NCI-H2081 (cell line): ENCODE results near the gene MRC1.

Experiments used
- DNase-seq, 2 experiments: peaks; one replicate each; lab custom pipeline; 2025; lab: John Stamatoyannopoulos, UW

MRC1 gene

DNA sequence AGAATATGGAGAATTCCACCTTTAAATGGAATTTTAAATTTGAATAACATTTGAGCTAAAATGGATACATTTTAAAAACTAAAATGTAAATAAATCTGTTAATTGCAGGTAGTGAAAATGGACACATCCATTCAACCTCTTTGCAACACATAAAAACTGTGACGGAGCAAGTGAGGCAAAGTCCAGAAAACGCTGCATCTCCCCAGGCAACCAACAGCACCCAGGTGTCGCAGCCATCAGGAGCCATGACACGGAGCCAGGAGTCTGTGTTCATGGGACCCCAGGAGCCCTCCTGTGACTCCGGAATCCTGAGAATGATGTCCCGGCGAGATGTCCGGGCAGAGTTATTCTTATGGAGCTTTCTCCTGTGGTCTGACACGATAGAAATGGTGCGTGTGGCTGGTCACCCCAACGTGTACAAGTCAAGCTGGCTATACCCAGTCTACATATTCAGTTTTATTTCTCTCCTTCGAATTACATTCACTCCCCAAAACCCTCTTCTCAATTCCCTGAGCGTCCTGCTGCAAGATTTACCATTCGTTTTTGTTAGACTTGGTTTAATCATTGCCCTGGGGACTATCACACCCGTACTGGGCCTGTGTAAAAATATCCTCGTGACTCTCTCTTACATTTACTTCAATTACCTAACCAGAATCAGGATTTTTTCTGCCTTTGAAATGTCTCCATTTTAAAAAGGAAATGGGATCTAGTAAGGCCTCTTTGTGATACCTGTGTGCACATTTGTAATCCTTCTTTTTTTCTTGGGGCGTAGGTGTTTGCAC is 13.1 kb upstream of the MRC1 start:
- no peak for DNase-seq

DNA sequence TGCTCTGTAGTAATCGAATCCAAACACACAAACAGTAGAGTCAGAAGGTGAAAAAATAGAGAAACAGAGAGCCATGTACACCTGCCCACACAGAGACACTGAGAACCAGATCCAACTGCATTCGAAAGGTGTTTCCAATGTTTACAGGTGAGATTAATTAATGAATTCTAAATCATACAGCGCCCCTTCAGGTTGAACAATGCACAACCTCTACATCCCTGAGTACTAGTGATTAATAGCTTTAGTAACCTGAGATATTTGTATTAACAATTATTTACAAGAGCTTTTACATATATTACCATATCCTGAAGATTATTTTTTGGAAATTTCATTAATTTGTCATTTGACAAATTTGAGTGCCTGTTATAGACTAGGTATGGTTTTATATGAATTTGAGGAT is 7.6 kb upstream of the MRC1 start:
- DNase-seq = no peak

DNA sequence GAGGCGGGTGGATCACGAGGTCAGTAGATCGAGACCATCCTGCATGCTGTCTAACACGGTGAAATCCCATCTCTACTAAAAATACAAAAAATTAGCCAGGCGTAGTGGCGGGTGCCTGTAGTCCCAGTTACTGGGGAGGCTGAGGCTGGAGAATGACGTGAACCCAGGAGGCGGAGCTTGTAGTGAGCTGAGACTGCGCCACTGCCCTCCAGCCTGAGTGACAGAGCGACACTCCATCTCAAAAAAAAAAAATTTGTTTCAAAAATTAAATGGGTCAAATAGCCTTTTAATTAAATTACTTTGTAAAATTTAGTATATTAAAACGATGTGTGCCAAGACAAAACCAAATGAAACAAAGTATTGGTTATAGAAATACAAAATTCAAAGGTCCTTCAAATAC is 6.8 kb upstream of the MRC1 start:
- DNase-seq = no peak

DNA sequence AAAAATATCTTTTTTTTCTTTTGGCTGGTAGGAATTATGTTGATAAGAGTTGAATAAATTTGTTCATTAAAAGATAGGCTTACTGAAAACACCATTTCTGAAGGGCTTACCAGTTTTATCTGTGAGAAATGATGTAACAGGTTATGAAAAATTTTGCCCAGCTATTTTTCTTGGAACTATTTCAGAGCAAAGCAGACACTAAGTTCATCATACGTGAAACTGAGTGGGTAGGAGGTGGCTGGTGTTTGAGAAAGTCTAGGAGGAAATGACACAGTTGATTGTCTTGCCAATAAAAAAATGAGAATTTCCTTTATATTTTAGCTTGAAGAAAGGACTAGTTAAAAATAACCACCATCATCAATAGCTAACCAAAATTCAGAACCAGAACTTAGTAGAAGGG is 6.2 kb upstream of the MRC1 start:
- no peak for DNase-seq

DNA sequence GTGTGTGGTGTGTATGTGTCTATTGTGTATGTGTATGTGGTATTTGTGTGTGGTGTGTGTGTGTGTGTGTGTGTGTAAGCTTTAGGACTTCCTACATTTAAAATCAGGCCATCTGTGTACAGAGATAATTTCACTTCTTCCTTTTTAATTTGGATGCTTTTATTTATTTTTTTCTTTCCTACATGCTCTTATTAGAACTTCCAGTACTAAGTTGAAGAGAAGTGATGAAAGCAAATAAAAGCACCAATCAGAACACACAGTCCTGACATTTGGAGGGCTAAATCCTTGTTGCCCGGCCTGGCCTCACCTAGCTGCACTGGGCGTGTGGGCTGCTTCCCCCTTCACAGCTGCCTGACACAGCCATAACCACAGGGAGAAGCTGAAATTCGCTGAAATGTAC is 3.8 kb upstream of the MRC1 start:
- DNase-seq = no peak

DNA sequence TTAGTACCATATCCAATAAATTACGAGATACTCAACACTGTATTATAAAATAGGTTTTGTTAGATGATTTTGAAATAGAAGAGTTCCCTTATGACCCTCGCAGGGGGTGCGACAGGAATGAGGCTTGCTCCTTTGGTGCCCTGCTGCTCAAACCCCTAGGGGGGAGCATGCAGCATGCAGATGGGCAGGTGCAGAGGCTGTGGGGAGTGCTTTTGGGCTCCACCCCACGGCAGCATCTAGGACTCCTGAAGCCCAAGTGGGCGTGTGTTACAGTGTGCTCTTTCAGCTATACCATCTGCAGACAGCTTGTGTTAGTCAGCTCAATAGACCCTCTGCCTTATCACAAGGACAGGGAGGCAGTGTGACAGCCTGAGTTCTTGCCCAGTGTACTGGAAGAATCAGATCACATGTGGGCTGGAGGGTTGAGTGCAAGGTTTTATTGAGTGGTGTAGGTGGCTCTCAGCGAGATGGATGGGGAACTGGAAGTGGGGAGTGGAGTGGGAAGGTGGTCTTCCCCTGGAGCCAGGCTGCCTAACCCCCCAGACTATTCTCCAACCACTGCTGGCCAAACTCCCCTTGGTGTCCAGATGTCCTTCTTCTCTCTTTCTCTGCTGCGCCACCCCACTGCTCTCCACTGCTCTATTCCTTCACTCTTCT is 3.1 kb upstream of the MRC1 start:
- DNase-seq = peak in 1 of 2 experiments; percentile 6

DNA sequence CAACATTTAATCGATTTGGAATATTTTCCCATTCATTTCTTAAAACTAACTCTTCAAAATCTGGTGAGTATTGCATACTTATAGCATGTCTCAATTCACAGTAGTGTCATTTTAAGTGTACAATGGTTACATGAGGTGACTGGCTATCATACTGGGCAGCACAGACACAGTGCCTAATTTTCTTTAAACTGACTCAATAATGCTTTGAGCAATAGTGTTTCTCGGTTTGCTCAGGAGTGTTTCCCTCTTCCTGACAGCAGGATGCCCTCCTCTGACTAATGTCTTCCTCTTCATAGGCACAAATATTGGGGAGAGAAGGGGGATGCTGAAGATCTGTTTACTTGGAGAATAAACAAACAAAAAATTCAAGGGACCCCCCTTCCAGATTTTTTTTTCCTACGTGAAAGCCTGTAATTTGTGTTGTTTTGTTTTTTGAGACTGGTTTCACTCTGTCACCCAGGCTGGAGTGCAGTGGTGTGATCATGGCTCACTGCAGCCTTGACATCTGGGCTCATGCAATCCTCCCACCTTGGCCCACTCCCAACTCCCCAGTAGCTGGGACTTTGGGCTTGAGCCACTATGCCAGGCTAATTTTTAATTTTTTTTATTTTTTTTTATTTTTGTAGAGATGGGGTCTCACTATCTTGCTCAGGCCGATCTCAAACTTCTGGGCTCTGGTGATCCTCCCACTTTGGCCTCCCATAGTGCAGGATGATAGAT is 2.2 kb downstream of the MRC1 start:
- DNase-seq = no peak

DNA sequence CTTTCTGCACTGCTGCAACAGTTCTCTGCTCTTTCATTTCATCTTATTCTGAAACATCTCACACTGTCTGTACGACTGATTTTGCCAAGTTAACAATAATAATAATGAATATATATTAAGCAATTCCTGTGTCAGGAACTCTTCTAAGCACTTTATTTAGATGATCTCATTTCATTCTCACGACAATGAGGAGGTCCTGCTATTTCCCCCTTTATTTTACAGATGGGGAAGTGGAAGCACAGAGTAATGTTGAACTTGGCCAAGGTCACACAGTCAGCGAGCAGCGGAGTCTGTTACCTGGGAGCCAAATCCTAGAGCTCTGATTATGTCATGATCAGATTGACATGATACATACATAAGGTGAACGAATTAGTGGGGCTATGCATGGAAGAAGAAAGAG is 5.8 kb downstream of the MRC1 start:
- no peak for DNase-seq

DNA sequence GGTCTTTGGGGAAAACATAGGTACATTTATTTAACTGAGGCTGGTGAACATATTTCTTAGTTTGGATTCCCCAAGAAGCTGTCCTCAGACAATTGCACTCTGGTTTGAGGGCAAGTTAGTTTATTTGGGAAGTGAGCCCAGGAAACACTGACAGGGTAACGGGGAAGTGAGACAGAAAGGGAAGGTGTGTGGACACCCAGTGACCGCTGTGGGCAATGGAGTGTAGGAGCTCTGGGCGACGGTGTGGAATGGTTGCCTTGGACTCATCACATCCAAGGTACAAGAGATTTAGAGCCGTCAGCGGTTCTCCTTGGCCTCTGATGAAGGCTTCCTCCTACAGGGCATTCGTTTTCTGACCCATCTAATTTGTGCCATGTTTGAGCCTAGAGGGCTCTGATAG is 7.1 kb downstream of the MRC1 start:
- DNase-seq = no peak

DNA sequence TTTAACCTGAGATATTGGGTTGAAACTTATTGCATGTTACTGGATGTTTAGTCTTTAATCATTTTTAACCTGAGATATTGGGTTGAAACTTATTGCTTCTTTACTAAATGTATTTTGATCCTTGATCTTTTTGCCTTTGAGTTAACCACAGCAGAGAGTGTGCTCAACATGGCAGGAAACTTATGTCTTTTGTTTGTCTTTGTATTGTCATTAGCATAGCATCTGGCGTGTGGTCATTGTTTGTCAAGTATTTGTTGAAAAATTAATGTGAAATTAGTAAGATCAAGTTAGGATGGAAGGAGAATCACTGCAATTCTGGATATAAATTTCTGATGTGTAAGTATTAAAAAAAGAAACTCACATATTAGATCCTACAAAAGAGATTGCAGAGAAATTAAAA is 8.2 kb downstream of the MRC1 start:
- no peak for DNase-seq

DNA sequence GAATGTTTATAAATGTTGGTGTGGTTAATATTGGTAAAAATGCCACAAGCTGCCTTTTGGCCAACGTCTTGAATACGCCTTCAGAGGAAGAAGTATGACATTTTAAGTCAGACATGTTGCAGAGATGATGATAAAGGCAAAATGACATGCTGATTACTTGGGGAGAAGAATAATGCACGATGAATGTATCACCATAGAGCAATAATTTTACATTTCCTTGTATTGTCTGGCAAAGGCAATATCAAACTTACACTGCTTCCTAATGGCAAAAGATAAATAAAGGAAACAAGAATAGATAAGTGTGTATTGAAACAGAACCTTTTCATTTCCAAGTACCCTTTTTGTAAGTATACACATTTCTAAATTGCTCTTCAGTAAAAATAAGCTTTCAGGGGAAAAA is 8.6 kb downstream of the MRC1 start:
- DNase-seq = no peak

DNA sequence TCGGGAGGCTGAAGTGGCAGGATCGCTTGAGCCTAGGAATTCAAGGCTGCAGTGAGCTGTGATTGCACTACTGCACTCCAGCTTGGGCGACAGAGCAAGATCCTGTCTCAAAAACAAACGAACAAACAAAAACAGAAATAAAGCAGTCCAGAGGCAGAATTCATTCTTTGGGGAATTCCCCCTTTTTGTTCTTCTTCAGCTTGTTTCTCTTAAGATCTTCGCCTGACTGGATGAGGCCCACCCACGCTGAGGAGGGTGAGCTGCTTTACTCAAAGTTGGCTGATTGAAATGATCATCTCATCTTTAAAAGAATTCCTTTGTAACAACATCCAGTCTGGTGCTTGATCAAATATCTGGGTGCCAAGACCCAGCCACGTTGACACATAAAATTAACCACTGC is 10.7 kb downstream of the MRC1 start:
- no peak for DNase-seq

DNA sequence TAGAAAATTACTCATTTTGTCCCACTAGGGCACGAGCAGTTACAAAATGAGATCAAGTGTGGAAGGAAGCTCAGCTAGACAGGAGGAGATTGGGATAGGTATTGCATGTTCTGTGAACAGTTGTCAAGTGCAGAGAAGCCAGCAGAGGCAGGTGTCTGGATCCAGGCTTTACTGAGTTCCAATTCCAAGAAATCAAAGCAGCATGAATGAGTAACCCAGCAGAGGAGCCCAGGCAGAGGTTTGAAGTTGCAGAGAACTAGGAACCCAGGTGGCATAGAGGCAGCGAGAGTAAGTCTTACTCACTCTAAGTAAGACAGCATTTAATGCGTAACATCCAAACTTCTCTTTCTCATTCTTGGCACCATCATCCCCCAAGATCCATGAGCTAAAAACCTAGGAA is 11.8 kb downstream of the MRC1 start:
- DNase-seq = no peak

DNA sequence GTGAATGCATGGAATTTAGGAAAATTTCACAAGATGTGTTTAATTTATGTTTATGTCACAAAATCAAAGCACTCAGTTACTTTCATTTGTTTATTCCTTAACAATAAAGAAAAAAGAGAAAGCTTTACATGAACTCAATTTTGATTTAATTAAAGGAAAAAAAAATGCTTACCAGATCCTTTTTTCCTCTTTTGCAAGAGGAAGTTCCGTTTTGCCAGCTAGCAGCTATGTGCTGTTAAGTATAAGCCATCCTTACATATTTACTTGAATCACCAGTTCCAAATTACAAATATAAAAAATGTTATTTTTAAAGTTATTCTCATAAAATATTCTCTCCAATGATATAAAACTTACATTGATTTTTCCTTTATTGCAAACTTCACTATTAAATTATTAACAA is 12.7 kb downstream of the MRC1 start:
- DNase-seq = no peak

DNA sequence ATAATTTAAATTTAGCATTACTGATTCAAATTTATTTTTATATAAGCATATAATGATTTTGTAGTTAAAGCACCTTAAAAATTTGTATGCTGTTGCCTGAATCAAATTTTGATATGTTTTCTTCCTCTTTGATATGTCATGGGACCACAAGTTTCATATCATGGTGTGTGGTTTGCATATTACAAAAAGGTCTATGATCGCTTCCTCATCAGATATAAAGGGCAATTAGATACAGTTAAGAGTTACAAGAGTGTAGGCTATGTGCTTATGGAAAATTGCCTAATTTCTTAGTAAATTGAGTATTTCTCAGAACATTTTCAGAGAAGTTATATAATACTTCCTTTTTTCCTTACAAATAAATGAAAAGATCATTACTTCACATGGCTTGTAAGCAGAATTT is 22.2 kb downstream of the MRC1 start:
- DNase-seq = no peak

DNA sequence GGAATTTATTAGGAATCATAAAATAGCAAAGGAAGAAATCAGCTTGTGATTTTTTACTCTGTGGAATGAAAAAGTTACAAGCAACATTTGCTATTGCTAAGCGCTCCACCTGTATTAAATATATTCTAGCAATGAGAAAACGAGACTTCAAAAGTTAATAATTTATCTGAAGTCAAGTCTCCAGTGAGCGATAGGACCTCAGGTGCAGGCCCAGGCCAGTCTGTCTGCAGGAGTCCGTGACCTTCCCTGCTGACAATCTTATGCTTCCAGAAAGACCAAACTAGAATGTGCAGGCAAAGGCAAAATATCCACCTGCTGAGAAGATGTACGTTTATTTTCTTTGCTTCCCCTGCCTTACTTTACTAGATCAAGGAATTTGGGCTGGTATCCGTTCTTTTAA is 22.7 kb downstream of the MRC1 start:
- DNase-seq = no peak

DNA sequence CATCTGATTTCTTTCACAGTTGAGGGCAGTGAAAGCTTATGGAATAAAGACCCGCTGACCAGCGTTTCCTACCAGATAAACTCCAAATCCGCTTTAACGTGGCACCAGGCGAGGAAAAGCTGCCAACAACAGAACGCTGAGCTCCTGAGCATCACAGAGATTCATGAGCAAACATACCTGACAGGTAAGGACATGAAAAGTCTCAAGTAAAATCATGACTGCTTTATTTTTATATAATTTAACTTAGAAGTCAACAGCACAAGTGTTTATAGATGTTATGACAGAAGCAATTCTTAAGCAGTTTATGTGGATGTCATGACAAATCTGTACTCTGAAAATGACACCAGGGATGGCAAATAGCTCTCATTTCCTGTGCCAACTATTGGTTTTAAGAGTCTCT is 24.5 kb downstream of the MRC1 start:
- no peak for DNase-seq

DNA sequence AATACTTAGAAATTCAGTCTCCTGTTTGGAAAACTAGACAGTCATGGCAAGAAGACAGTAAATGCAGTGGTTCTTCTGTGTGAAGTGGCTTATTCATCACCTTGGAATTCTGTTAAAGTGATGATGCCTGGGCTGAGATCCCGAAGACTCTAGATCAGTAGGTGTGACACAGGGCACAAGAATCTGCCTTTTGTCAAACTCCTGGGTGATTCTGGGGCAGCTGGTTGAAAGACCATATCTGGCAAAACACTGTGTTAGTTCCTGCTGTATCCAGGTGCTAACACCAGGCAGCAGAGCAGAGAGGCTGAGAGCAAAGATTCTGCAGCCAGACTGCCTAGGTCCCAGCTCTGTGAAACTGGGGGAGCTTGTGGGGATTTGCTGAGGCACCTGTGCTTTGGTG is 26.5 kb downstream of the MRC1 start:
- no peak for DNase-seq

DNA sequence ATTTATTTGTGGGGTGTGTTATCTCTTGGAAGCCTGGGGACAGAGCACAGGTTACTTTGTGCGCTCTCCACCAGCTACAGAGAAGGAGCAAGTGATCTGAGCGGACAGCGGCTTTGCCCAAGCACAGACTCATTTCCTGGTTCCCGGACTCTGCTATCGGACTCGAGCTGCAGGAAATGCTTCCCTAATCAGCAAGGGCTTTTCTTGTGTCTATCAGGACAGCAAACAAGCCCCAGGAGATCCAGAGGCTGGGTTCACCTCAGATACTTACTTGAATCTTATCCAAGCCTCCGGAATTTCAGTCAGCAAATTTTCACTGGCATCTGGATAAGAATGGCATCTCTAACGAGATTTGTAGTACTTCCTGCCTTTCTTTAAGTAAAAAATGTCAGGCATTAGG is 27.8 kb downstream of the MRC1 start:
- DNase-seq = no peak

DNA sequence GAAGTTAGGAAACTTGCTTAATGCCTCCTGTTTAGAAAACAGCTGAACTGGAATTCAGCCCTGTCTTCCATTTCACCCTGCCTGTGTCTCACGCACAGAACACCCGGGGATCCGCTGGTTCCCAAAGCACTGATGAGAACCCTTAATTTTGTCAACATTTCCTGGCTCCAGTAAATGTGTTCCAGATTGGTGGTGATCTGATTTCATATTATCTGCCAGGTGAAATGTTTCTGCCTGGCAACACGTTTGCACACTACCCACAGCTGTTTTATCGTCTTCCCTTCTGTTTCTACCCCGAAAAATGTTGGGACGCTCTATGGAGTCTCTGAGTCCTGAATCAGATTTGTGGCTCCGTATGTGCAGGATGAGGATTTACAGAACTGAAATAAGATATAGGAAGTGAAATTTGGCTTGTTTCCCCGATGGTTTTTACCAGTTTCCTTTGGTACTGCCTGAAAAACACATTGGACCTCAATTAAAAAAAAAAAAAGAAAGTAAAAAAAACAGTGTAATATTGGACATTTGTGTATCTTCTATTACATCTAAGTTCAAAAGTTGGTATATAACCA is 29.0 kb downstream of the MRC1 start:
- DNase-seq = peak in 1 of 2 experiments; percentile 36

DNA sequence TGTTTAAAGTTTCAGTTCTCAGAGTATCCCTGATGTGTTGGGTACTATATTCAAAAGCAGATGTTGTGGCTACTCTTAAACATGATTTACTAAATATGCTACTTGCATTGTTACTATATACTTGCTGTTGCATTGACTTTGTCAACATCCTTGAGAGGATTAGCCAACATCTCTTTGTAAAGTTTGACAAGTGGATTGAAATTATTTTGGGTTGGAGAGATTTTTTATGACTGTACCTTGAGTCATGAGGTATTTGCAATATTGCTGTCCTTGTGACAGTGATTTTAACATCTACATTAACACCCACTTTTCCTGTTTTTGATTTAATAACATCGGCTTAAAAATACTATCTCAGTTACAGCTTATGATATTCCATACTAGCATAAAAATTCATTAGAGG is 31.9 kb downstream of the MRC1 start:
- no peak for DNase-seq

DNA sequence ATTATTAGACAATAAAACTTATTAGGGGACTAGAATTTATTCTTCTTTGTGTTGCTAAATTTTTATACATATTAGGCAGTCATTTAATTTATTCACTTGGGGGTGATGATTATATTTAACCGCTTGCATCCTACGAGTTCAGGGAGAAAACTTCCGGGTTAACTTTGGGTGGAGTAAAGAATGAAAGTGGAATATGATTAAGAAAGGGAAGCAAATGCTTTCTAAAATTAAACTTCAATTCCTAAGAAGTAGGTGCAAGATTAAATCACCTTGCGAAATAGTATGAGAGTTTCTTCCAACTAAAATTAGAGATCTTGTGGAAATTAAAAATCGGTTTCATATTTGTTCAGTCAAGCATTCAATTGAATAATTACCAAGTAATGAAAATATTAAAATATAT is 33.5 kb downstream of the MRC1 start:
- no peak for DNase-seq
